Kidney epithelial cell (primary cell): ENCODE data around the gene CHD6. TPM values are rescaled to one million over a fixed set of nuclear protein-coding genes. Genes with fewer than 3 reads are reported as not detected.

Experiments
- DNase-seq: peaks from one replicate; pipeline ENCODE4 v3.0.0-alpha.2; 2010; ENCODE audit warnings: low read depth
- H3K27me3 ChIP-seq: 2 replicates; pipeline ENCODE4 v1.6.0; 2011; ENCODE audit warnings: low read length; ENCODE audit not compliant: control insufficient read depth, insufficient read depth
- H3K36me3 ChIP-seq: 2 replicates; pipeline ENCODE4 v1.5.1; 2011; ENCODE audit warnings: low read length; ENCODE audit not compliant: control insufficient read depth, insufficient read depth
- H3K4me3 ChIP-seq: 2 replicates; pipeline ENCODE4 v1.5.1; 2011; ENCODE audit warnings: low read depth, mild to moderate bottlenecking, control low read depth, low read length
- total RNA-seq: library from RNA; depleted of rRNA; stranded (reverse); fragments of >200 nt; gene quantifications from 2 replicates; pipeline ENCODE4 v1.2.3, GENCODE V29; 2015
- TF ChIP-seq, protein P1 (sequence below): IDR thresholded peaks from 2 replicates; pipeline ENCODE4 v1.5.1; 2011; ENCODE audit warnings: mild to moderate bottlenecking, moderate library complexity, low read length, control low read depth, inconsistent platforms; ENCODE audit not compliant: insufficient read depth, poor library complexity, severe bottlenecking

Gene CHD6
- total RNA-seq, 1 donor from 2014 or later, result 19.6 TPM

DNA sequence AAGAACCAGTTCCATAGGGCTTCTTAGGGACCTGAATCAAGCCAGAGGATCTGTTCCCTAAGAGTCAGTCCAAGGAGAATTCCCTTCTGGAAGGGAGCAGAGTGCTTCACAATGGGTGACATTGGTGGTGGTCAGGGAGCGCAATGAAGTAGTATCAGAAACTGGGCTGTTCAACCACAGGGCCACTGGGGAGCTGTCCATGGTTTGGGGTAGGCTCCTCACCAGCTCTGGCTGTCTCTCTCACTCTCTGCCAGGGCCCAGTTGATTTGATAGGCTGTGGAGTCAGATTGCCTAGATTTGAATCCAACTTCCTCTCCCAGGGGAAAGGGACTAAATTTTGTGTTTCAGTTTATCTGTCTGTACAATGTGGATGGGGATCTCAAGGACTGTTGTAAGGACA lies 36.7 kb upstream of the CHD6 start:
- DNase-seq, result no peak
- H3K27me3 ChIP-seq, result no peaks in the 10 kb centered on the region
- no peaks in the 10 kb centered on the region for H3K36me3 ChIP-seq
- TF ChIP-seq, protein P1, sequence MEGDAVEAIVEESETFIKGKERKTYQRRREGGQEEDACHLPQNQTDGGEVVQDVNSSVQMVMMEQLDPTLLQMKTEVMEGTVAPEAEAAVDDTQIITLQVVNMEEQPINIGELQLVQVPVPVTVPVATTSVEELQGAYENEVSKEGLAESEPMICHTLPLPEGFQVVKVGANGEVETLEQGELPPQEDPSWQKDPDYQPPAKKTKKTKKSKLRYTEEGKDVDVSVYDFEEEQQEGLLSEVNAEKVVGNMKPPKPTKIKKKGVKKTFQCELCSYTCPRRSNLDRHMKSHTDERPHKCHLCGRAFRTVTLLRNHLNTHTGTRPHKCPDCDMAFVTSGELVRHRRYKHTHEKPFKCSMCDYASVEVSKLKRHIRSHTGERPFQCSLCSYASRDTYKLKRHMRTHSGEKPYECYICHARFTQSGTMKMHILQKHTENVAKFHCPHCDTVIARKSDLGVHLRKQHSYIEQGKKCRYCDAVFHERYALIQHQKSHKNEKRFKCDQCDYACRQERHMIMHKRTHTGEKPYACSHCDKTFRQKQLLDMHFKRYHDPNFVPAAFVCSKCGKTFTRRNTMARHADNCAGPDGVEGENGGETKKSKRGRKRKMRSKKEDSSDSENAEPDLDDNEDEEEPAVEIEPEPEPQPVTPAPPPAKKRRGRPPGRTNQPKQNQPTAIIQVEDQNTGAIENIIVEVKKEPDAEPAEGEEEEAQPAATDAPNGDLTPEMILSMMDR, result no peak
- no peak overlapping the region for H3K4me3 ChIP-seq

DNA sequence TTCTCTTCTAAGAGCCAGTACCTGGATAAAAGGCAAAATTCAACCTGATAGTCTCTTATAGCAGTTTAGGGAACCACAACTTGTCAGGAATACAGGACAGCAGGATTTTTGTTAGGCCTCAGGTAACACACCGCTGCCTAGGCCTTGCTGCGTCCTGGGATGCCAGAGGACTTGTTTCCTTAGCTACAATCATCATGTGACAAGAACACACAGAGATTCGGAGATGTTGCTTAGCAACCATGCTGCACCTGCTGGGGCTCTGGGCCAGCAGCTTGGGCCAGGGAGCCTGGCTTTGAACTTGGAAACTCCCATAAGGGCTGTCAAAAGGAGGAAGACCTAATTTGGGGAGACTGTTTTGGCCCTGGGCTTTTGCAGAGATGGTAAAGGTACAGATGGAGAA lies 36.1 kb upstream of the CHD6 start:
- TF ChIP-seq, protein P1, result no peak
- no peaks in the 10 kb centered on the region for H3K36me3 ChIP-seq
- no peaks in the 10 kb centered on the region for H3K27me3 ChIP-seq
- no peak for DNase-seq
- no peak overlapping the region for H3K4me3 ChIP-seq

DNA sequence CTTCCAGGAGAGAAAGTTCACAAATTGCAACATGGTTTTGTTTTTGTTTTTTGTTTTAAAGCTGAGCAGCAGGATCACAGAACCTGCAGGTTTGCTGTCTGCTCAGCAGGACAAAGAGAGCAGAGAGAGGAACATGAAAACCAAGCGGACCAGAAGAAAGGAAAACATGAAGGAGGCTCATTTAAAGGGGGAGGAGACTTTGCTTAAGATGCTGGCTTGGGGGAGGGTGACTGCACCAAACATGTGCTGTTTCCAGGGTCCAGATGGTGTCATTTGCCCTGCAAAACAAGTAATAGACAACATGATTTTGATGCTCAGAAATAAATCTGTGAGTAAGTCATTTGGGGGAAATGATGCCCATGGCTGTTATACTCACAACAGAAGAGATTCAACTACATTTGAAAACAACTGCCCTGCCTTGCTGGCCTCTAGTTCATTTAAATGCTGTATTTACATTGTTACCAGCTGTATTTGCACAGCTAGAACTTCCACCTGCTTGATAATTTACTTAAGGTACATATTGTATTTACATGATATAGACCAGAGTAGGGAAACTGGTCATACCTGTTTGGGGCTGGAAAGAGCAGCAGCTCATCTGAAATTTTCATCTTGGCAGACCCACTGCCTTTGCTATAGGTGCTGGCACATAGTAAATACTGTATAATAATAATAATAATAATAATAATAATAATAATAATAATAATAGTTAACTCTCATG lies 32.2 kb upstream of the CHD6 start:
- TF ChIP-seq, protein P1, result no peak
- H3K4me3 ChIP-seq, result no peak overlapping the region
- no peaks in the 10 kb centered on the region for H3K27me3 ChIP-seq
- no peaks in the 10 kb centered on the region for H3K36me3 ChIP-seq
- no peak for DNase-seq

DNA sequence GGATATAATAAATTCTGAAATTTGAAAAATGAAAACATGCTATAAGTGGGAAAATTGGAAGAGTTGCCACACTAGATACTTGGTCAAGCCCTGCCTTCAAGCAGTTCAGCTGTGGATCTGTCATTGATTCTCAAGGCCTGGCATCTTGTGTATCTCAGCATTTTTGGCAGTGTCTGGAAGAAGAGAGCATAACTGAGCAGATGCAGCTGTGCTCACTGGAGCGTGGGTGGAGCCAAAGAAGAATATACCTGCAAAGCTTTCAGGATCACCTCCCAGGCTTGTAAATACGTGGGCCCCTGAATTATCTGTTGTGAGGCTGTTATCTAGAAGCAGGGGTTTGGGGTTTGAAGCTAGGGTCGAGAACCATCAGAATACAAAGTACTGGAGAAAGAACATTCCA lies 31.3 kb upstream of the CHD6 start:
- no peaks in the 10 kb centered on the region for H3K36me3 ChIP-seq
- no peak for DNase-seq
- no peaks in the 10 kb centered on the region for H3K27me3 ChIP-seq
- TF ChIP-seq, protein P1, result no peak
- no peak overlapping the region for H3K4me3 ChIP-seq

DNA sequence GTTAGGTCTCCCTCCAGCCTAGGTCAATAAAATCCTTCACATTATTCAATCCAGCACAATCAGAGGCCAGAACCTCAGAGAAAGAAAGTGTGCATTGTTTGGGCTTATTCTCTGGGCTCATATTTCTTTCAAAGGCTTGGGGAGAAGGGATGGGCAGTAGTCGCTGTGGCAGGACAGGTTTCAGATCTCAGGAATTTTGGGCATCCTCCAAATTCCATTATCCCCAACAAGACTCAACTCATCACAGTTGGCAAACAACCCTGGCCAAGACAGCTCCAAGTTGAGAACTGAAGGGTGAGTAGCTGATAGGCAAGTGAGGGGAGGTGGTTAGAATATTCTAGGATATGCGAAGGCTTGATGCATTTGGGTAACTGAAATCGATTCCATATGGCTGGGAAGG lies 27.2 kb upstream of the CHD6 start:
- H3K27me3 ChIP-seq, result no peaks in the 10 kb centered on the region
- no peak overlapping the region for H3K4me3 ChIP-seq
- DNase-seq, result no peak
- TF ChIP-seq, protein P1, result no peak
- H3K36me3 ChIP-seq, result no peaks in the 10 kb centered on the region

DNA sequence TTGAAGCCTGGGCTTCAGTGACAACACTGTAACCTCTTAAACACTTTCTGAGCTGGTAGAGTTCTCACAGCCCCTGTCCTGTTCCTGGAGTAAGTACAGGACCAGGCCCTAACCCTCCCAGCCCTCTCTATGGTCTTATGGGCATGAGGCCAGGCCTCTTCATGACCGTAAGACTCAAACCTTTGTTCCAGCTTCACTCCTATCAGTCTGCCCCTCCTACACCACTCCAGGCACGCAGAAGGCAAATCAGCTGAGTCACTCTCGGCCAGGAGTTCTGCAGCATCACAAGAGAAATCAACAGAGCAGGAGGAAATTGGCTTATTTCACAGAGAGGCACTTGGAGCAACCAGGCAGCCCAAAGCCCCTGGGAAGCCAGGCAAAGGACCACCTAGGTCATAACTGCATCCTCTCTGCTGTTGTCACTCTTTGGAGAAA lies 25.3 kb upstream of the CHD6 start:
- Histone ChIP-seq H3K36me3 (no peaks in the 10 kb centered on the region), H3K4me3 (no peak overlapping the region), H3K27me3 (no peaks in the 10 kb centered on the region)
- TF ChIP-seq, protein P1, result no peak
- DNase-seq, result no peak
